Stomach (tissue), 4 donors: ENCODE results near the gene RAB31.

Experiments used
- CTCF ChIP-seq, 7 experiments: fragments of 450-650 bp in 4 of 7; fragments of 200-600 bp in 3 of 7; sonication (generic) in 3 of 7; IDR thresholded peaks; one replicate each; pipeline ENCODE4 v1.5.1; 2016 to 2019; ENCODE audit warnings: antibody characterized with exemption in 7 of 7, control low read depth in 2 of 7, mild to moderate bottlenecking in 1 of 7
- POLR2A ChIP-seq, 4 donors: fragments of 450-650 bp; IDR thresholded peaks; one replicate each; pipeline ENCODE4 v1.6.1; 2016; ENCODE audit warnings: antibody characterized with exemption in 4 of 4, control low read depth in 2 of 4, mild to moderate bottlenecking in 1 of 4, moderate library complexity in 1 of 4
- POLR2AphosphoS5 ChIP-seq, 3 donors: sonication (generic); formaldehyde crosslinking; IDR thresholded peaks; one replicate each; pipeline ENCODE4 v1.6.1; 2016; ENCODE audit warnings: antibody characterized with exemption in 3 of 3

- no peak for TF ChIP-seq POLR2AphosphoS5 (IDR thresholded peaks at IDR 0.05)
- TF ChIP-seq POLR2A (IDR thresholded peaks at IDR 0.05), result no peak
- TF ChIP-seq CTCF (IDR thresholded peaks at IDR 0.05), result no peak
Observed at GRCh38 chr18:9910071-9910470, 202.0 kb downstream of the RAB31 start.
